Measurements from ENCODE around the gene STYXL1.

Gene STYXL1

GRCh38 chr7:75951506-75951905 lies 96.3 kb downstream of the STYXL1 start:
- no peak for DNase-seq

DNA sequence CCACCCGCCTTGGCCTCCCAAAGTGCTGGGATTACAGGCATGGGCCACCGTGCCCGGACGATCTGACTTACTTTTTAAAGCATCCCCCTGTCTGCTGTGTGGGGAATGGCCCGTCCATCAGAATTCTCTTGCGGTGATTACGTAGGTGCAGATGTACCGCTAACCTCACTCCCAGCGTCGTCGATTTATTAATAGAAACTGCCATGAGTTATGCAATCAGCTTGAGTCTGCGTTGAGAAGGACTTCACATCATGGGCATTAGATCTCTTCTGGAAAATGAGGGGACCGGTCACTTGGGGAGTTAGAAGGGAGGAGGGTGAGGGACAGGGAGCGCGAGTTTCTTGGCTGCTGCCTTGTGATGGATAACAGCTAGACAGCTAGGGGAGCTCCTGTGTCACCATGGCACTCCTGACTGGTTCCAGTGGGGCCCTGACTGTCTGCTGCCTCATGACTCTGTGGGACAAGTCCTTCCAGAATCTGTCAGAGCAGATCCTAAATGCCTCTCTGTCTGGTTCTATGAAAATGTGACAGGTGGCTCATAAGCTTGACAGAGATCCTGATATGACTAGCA lies 97.6 kb downstream of the STYXL1 start:
- DNase-seq: no peak

- no peak for DNase-seq
Observed at GRCh38 chr7:75948179-75948578, 99.6 kb downstream of the STYXL1 start.
